Activated CD8-positive, alpha-beta memory T cell treated with anti-CD3 and anti-CD28 coated beads for 48 hours (primary cell): ENCODE results near the gene JUP.

Experiments used
- DNase-seq, 3 experiments: peaks; one replicate each; pipeline ENCODE4 v3.0.0-alpha.2; 2020; ENCODE audit warnings: low read depth in 2 of 3, low spot score in 2 of 3

Gene JUP

GRCh38 chr17:41760878-41761277 lies 25.6 kb downstream of the JUP start:
- no peak for DNase-seq

DNA sequence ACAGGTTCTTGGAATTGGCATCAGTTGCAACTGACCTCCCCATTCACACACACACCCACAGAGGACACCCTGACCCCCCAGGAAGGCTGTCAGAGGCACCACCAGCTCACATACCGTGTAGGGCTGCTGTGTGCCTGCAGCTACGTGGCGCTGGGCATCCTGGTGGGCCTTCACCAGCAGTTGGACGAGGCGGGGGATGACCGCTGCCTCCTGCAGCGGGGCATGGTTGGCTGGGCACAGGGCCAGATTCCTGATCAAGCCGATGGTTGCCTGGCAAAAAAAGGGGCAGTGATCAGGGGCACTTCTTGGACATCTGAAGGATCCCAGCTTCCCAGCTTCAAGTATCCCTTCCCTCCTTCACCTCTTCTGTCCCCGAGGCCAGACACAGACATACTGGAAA lies 27.9 kb downstream of the JUP start:
- DNase-seq: no peak

DNA sequence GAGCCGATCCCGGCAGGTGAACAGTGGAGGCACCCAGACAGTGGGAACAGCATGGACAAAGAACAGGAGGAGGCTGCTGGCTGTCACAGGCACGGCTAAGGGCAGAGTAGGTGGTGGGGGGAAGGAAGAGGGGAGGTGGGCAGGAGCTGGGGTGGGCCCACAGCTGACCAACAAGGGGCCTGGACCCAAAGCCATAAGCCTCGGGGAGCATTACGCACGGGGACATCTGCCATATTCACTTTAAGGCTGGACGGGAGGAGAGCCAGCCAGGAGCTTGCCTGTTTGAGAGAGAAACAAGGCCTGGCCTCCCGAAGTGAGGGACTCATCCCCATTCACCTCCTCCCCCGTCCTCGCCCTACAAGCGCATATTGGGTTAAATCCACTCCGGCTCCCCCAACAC lies 32.4 kb downstream of the JUP start:
- DNase-seq: no peak

GRCh38 chr17:41751288-41751687 lies 35.2 kb downstream of the JUP start:
- no peak for DNase-seq

DNA sequence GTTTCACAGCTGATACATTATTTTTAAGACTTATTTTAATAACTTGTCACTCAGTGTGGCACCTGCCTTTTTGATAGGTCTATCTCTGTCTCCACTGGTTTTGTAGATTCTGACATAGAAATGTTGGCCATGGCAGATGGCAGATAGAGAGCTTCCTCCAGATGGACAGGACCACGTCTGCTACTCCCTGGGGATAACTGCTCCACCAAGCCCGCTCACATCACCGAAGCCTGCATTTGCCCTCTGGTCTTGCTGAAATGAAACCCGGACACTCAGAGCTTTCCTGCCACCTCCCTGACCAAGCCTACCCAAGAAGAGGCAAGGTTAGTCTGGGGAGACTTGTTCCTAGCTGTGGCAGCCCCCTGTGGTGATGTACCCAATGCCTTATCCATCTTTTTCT lies 35.6 kb downstream of the JUP start:
- no peak for DNase-seq

DNA sequence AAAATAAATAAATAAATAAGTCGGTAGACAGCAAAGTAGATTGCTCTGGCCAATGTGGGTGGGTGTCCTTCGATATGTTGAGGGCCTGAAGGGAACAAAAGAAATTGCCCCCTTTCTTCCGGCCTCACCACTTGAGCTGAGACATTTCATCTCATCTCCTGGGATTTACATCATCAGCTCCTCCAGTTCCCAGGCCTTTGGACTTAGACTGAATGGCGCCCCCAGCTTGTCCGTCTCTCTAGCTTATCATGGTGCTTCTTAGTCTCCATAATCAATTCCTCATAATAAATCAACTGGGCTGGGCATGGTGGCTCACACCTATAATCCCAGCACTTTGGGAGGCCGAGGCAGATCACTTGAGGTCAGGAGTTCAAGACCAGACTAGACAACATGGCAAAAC lies 38.2 kb downstream of the JUP start:
- no peak for DNase-seq

DNA sequence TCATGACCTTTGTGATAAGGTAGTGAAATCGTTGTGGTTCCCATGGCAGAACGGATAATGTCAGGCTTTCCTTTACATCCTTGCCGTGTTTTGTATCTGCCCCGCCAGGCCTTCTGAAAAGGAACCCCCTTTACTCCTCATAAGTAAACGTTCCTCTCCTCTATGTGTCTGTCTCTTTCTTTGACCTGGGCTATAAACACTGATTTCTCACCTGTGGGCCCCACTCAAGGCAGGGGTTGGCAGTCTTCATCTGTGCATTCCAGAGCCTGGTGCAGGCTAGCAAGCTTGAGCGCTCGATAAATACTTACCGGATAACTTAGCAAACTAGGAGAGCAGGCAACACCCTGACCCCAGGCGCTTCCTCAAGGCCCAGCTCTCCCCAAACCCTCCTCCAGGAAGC lies 44.8 kb downstream of the JUP start:
- no peak for DNase-seq

- no peak for DNase-seq
These were observed 46.0 kb downstream of the JUP start for GRCh38 chr17:41740506-41740905.

DNA sequence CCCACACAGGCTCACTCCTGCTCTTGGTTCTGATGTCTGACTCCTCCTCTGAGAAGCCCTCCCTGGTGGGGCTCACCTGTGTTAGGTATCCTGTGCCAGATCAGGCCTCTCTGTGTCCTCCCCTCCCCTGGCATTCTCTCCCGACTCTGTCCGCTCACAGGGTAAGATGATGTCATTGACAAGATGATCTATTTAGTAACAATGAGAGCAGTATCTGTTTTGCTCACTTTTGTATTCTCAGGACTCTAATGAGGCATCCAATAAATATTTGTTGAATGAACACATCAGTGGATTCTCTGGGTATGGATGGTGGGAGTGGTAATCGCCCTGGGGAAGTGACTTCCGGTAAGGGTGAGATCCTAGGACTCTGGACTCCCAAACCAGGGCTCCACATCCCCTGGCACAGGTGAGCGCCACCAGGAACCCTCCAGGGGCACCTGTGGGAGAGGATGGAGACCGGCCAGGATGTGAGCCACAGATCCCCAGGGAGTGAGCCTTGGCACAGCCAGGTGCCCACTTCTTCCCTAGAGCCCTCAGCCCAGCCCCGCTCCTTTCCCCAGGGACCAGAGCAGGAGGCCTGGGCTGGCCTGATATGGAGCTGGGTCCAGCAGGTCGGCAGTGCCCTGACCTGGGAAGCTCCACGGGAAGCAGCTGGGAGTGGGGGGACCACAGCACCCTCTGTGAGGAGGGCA lies 46.7 kb downstream of the JUP start:
- DNase-seq: no peak

DNA sequence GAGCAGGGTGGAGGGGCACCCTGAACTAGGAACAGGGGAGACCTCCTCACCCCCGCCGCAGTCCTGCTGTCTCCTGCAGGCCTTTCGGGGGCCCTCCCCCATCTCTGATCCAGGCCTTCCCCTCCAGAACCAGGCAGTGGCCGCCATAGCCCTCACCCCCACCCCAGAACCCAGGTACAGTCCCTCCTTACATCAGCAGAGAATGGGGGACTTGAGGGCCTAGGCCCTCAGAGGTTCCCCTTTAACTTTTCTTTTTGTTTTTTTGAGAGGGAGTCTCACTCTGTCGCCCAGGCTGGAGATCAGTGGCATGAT lies 47.8 kb downstream of the JUP start:
- no peak for DNase-seq

DNA sequence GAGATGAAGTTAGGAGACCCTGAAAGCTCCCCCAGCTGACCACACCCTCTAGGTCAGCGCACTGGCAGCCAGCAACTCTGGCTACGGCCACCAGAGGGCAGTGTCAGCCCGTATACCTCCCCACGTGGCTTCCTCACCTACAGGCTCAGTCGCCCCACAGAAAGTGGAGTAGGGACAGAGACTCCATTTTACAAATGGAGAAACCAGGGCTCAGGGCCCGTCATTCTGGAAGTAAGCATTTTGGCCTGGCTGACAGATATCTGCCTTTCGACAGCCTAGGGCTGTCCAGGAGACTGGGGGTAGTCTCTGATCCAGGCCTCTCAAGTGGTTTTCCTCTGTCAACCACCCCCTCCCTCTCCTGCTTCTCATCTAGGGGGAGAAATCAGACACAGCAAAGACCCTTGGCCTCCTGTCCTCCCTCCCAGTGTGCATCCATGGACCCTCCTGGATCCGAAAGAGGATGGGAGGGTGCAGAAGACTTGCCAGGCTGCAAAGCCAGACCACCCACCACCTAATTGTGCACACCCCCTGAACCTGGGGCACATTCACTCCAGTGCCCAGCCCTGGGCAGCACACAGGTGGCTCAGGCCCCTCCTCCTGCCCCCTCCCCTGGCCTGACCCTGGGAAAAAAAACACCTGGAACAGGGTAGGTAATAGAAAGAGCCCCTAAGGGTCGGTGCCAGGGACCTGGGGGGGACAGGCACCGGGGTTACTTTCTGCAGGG lies 48.3 kb downstream of the JUP start:
- peak; percentile 50 to 75 (median 73) for DNase-seq

GRCh38 chr17:41737680-41738023 lies 48.9 kb downstream of the JUP start:
- DNase-seq: no peak

DNA sequence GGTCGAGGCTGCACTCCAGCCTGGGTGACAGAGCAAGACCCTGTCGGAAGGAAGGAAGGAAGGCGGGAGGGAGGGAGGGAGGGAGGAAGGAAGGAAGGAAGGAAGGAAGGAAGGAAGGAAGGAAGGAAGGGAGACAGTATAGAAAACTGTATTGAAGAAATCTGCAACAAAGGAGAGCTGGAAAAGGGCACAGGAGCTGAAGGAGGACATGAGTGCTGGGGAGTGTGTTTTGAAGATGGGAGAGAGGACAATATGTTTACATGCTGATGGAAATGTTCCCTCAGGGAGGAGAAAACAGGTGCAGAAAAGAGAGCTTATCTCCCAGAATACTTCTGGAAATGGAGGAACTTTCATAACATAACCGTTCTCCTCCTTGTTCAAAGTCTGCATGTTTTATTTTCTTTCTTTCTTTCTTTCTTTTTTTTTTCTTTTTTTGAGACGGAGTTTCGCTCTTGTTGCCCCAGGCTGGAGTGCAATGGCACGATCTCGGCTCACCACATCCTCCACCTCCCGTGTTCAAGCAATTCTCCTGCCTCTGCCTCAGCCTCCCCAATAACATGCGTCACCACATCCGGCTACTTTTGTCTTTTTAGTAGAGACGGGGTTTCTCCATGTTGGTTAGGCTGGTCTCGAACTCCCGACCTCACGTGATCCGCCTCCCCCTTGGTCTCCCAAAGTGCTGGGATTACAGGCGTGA lies 49.4 kb downstream of the JUP start:
- DNase-seq: no peak

- no peak for DNase-seq
These were observed 50.8 kb downstream of the JUP start for GRCh38 chr17:41735744-41736143.

DNA sequence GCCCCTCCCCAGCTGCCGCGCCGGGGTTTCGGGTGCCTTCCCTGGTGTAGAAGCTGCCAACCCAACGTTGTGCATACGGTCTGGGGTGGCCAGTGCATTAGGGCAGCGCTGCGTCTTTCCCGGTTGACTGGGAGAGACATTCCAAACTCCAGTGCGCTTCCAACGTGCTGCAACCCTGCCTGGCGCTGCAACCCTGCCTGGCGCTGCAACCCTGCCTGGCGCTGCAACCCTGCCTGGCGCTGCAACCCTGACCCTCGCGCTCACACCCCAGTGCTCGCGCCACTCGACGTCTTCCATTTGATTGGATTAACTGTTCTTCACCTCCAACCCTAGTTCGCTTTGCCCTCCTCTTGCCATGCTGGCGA lies 51.6 kb downstream of the JUP start:
- DNase-seq: no peak

GRCh38 chr17:41734139-41734948 lies 52.2 kb downstream of the JUP start, which contains the start of gene HAP1:
Gene HAP1, minus strand, starts transcription at chr17:41734643. Its CDS starts 9 bp downstream, at chr17:41734634.
- no peak for DNase-seq

GRCh38 chr17:41733348-41734138 lies 53.0 kb downstream of the JUP start:
- DNase-seq: no peak

- no peak for DNase-seq
These were observed 54.7 kb downstream of the JUP start for GRCh38 chr17:41731836-41732235.

- DNase-seq: no peak
These were observed 56.0 kb downstream of the JUP start for GRCh38 chr17:41730479-41730878.

DNA sequence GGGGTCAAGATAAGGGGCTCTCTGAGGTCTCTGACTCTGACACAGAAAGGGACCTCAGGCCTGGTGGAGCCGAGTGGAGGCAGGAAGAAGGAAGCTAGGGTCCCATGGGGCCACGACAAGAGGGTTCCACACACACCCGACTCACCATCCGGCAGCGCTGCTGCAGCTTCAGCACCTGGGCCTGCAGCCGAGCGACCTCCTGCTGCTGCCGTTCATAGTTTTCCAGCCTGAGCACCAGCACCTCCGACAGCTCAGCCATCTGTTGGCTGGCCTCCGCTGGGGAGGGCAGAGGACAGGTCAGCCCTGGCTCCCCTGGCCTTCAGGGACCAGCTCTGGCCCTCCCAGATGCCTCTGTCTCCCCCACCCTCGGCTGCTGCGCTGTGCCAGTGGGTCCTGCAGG lies 58.5 kb downstream of the JUP start:
- DNase-seq: no peak

DNA sequence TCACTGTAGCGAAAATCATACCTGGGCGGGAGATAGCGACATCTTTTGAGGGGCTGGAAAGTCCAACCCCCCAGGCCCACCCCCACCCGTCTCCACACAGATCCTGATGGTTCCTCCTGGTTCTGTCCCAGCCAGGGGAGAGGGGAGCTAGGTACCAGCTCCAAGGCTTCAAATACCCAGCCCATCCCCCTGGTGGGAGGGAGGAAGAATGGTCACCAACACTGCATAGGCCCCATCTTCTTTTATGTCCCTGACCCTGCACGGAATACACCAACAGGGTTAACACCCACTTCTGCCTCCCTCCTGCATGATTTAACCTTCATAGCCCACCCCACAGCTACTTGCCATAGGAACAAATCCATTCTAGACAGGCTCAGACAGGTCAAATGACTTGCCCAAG lies 61.4 kb downstream of the JUP start:
- no peak for DNase-seq
